NCI-H82 treated with DMSO at 0.1 percent for 48 hours (cell line): ENCODE results near the gene GOLGA8S.
"Not testable (repeated sequence)": the region's sequence is repeated elsewhere in the genome, so short reads cannot be mapped to it uniquely, and the experiment has no call there.

Experiments
- DNase-seq: peaks from one replicate; lab custom pipeline; 2025; ENCODE audit not compliant: unreplicated experiment; lab: John Stamatoyannopoulos, UW

Gene GOLGA8S

DNA sequence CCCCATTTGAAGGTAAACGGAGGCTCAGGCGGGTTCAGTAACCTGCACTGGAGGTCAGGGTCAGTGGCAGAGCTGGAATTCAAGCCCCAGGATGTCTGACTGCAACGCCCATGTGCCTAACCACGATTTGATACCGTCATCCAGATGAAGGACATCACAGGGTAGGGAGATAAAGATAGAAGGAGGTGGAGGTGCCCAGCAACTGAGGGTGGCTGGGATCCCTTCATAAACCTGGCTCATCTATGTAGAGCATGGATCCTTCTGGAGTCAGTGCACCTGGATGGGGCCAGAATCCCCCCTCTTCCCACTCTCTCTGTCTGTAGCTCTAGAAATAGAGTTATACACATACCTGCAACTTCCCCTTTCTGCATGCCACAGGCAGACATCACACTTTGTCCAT, 41.3 kb downstream of the GOLGA8S start:
- no peak for DNase-seq

DNA sequence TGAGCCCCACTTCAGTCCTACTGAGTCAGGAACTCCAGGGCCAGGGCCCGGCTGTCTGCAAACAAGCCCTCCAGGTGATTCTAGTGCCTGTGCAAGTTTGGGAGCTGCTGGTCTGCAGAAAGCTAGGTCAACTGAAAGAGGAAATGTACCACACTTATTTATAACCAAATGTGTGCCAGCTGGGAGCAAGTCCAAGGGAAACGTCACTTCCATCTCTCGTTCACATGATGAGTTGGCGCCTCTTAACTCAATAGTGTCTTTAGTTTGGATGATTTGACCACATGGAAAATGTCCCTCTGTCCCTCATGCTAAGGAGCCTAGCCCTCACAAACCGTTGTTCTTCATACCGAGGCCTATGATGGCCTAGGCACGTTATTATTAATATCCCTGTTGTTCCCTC, 43.2 kb downstream of the GOLGA8S start:
- DNase-seq = no peak

DNA sequence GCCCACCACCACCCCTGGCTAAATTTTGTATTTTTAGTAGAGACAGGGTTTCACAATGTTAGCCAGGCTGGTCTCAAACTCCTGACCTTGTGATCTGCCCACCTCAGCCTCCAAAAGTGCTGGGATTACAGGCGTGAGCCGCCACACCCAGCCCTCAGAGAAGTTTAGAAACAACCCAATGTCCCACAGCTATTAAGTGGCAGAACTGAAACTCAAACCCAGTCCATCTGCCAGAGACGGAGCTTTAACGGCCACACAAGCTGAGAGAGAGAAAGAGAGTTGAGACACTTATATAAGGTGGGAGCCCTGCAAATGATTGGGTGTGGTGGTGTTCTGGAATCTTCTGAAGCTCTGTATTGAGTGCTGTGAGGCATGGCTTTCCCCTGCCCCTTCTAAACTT, 43.8 kb downstream of the GOLGA8S start:
- DNase-seq = not testable (repeated sequence)

DNA sequence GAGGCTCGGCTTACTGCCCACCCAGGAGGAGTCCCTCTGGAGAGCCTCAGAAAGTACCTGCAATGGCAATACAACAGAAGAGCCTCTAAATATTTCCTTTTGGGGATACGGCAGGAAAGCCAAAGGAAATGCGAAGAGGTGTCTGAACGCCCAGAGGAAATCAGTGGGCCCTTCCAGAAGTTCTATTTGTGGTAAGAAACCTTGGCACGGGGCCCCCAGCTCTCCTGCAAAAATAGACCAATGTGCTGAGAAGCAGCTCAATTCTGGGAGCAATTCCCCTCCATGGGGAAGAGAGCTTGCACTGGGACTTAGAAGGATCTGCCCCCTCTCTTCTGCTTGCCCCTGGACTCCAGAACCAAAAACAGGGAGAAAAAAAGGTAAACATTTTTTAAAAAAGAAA, 44.7 kb downstream of the GOLGA8S start:
- not testable (repeated sequence) for DNase-seq

DNA sequence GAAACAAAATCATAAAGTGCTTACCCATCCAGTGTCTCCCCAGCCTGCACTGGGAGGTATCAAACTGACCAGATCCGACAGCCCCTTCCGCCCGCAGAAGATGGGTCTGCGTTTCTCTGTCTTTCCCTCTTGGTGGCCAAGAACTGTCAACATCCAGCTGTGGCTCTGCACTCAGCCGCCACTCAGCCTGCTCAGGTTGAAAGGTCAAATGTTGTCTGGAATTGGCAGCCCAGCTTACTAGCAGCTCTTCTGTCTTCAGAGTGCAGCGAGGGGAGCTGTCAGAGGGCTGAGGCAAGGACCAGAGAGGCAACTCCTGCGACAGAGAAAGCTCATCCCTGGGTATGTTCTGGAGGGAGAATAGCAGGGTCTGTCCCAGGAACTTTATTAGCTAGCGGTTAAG, 47.1 kb downstream of the GOLGA8S start:
- DNase-seq = no peak

DNA sequence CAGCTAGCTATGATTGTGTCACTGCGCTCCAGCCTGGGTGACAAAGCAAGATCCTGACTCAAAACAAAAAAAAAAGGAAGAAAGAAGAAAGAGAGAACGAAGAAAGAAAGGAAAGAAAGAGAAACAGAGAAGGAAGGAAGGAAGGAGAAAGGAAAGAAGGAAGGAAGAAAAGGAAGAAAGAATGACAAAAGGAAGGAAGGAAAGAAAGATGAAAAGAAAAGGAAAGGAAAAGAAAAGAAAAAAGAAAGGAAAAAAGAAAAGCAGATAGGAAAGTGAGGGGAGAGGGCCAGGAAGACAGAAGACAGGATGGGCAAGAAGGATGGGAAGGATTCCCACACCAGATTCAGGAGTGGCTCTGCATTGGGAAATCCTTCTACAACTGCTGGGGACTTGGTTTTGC, 47.6 kb downstream of the GOLGA8S start:
- no peak for DNase-seq

DNA sequence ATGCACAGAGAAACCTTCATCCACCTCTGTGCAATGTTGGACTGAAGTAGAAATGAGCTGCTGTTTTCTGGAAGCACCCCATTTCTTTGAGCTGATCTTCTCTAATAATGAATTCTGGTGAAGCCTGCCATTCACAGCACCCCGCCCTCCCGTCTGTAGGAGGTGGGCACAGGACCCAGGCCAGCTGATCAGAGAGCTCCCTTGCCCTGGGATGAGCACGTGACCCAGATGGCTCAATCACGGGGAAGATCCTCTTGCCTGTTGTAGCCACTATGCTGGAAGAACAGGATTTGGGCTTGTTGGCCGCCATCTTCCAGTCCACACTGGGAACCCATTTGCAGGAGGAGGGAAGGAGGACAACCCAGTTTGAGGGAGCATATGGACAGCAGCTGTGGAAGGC, 48.0 kb downstream of the GOLGA8S start:
- DNase-seq = no peak

DNA sequence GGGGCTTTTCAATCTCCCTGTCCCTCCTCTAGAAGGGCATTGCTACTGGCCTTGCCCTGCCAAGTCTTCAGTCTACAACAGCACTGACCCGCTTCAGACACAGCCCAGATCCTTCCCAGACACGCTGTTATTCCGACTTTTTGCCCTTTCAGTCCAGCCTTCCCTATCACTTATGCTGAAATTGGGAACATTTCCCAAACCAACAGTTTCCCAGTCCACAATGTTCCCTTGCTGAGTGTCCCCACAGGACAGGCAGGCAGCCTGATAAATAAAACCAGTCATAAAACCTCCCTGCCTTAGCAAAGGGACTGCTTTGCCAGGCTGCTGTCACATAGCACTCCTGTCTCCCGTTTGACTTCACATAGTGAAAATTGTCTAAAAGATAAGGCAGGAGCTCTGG, 49.0 kb downstream of the GOLGA8S start:
- no peak for DNase-seq

DNA sequence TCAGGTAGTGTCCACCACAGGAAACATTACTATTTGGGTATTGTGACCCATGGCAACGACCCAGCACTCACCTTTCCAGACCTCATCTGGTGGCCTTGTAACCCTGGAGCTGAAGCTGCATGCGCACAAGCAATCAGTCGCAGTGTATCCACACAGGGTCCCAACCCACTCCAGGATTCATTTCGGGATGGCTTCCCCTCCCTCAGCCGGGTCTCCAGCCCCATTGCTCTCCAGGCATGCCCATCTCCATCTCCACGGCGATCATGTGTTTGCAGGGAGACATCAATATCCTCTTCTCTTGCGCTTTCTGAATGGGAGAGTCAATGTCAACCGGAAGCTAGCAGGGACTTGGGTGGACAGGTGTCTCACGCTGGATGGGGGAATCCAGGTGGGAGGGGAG, 57.3 kb downstream of the GOLGA8S start:
- DNase-seq = no peak

DNA sequence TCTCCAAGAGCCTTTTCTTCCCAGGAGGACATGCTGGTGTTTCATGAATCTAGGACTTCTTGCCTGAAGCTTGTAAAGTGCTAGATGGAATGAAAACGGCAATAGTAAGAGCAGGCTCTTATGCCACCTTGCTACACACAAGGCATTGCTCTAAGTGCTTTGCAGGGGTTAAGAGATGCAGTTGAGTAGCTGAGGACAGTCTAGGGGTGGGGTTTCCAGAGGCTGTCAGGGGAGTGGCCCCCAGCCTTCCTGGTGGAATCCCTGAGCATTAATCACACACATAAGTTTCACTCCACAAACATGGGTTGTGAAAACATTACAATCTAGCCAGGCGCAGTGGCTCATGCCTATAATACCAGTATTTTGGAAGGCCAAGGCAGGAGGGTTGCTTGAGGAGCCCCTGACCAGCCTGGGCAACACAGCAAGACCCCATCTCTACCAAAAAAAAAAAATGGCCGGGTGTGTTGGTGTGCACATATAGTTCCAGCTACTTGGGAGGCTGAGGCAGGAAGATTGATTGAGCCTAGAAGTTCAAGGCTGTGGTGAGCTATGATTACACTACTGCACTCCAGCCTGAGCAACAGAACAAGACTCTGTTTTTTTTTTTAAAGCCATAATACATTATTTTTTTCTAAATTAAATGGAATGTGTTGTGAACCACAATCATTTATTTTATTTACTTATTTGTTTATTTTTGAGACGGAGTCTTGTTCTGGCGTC, 58.5 kb downstream of the GOLGA8S start:
- DNase-seq = not testable (repeated sequence)
